Suppressor macrophage treated with lipopolysaccharide for 4 hours (primary cell): Measurements from ENCODE around the gene NR5A2.

ENCODE experiments used
- DNase-seq: peaks from one replicate; pipeline ENCODE4 v3.0.0-alpha.2; 2020

Gene NR5A2

GRCh38 chr1:200027264-200027823, at the start of gene NR5A2:
TSS of gene NR5A2 (plus strand) at chr1:200027710. CDS start at chr1:200027848, 138 bp downstream.
- DNase-seq, result no peak

GRCh38 chr1:199978408-199978940, 49.0 kb upstream of the NR5A2 start:
- DNase-seq, result no peak

GRCh38 chr1:199979071-199979470, 48.4 kb upstream of the NR5A2 start:
- DNase-seq, result no peak

- DNase-seq, result no peak
Observed at GRCh38 chr1:199981584-199981983, 45.9 kb upstream of the NR5A2 start.

- no peak for DNase-seq
Observed at GRCh38 chr1:199982606-199983005, 44.9 kb upstream of the NR5A2 start.

- DNase-seq, result no peak
Observed at GRCh38 chr1:199983531-199983930, 44.0 kb upstream of the NR5A2 start.

- no peak for DNase-seq
Observed at GRCh38 chr1:199995096-199995685, 32.3 kb upstream of the NR5A2 start.

GRCh38 chr1:200005165-200005564, 22.3 kb upstream of the NR5A2 start:
- DNase-seq, result no peak

- DNase-seq, result no peak
Observed at GRCh38 chr1:200006711-200007110, 20.8 kb upstream of the NR5A2 start.

GRCh38 chr1:200015811-200016210, 11.7 kb upstream of the NR5A2 start:
- DNase-seq, result no peak

- DNase-seq, result no peak
Observed at GRCh38 chr1:200021577-200022238, 5.8 kb upstream of the NR5A2 start.

GRCh38 chr1:200022239-200022804, 5.2 kb upstream of the NR5A2 start:
- no peak for DNase-seq

- DNase-seq, result no peak
Observed at GRCh38 chr1:200028586-200029034, 1.1 kb downstream of the NR5A2 start.

GRCh38 chr1:200029035-200029821, 1.7 kb downstream of the NR5A2 start:
- DNase-seq, result no peak

- DNase-seq, result no peak
Observed at GRCh38 chr1:200029822-200030152, 2.3 kb downstream of the NR5A2 start.

GRCh38 chr1:200030791-200031190, 3.3 kb downstream of the NR5A2 start:
- DNase-seq, result no peak

GRCh38 chr1:200033511-200034261, 6.2 kb downstream of the NR5A2 start:
- DNase-seq, result no peak

GRCh38 chr1:200034262-200034557, 6.7 kb downstream of the NR5A2 start:
- no peak for DNase-seq

- no peak for DNase-seq
Observed at GRCh38 chr1:200034761-200035396, 7.4 kb downstream of the NR5A2 start.

- DNase-seq, result no peak
Observed at GRCh38 chr1:200035397-200035955, 8.0 kb downstream of the NR5A2 start.

- no peak for DNase-seq
Observed at GRCh38 chr1:200035956-200036618, 8.6 kb downstream of the NR5A2 start.
